ENCODE data around the gene OSBPL2. TPM values are rescaled to one million over a fixed set of nuclear protein-coding genes. Genes with fewer than 3 reads are reported as not detected.

The OSBPL2 gene
- total and polyA plus RNA-seq, 2 donors (not counting 3 experiments of a cell fraction or from before 2014, with no cell fraction given) = 13.1 to 33.0 TPM

DNA sequence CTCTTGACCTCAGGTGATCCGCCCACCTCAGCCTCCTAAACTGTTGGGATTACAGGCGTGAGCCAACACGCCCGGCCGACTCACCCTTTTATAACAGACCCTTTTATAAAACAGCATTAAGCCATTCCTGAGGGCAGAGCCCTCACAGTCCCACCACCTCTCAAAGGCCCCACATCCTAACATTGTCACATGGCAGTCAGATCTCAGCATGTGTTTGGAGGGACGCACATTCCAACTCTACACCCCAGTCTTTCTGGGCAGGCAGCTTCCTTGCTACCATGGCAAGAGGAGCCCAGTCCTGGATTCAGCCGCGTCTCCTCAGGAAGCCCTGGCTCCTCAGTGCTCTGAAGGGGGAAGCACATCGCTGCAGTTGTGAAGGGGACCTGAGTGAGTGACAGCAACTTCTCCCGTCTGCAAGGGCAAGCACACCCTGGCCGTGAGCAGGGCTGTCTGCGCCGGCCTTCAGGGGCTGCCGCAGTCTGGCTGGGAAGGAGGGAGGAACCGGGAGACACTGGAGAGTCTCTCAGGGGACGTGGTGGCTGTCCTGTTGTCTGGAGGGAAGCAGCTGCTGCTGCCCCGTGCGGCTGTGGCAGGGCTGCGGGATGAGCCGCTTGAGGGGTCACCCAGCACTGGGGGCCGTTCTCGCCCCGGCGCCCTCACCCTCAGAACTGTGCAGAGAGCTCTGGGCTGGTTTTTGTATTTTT lies 15.9 kb downstream of the OSBPL2 start:
- H3K79me2 ChIP-seq (ENCODE audit: control insufficient read depth, insufficient read depth, low read length) = peaks cover 2% of the 10 kb centered on the region
- no peak overlapping the region for H2AFZ ChIP-seq (ENCODE audit: low read depth, low read length)
- H3K36me3 ChIP-seq (ENCODE audit: control insufficient read depth in 2 of 2, extremely low read depth in 1 of 2, insufficient read depth in 2 of 2, low read length in 2 of 2) = peaks cover 0 to 10% of the 10 kb centered on the region in 2 experiments
- H3K27ac ChIP-seq (ENCODE audit: insufficient read depth, low read depth, low read length) = no peak overlapping the region
- no peaks in the 10 kb centered on the region for H3K4me1 ChIP-seq (ENCODE audit: control insufficient read depth, extremely low read depth, insufficient read depth, low read length)
- no peaks in the 10 kb centered on the region for H3K27me3 ChIP-seq (ENCODE audit: control insufficient read depth in 2 of 2, insufficient read depth in 2 of 2, low read length in 2 of 2)
- H3K4me3 ChIP-seq (replicated peaks in 1 of 3; ENCODE audit: insufficient read depth in 1 of 3, low read depth in 1 of 3, low read length in 3 of 3) = no peak overlapping the region
- TF ChIP-seq, protein P1, sequence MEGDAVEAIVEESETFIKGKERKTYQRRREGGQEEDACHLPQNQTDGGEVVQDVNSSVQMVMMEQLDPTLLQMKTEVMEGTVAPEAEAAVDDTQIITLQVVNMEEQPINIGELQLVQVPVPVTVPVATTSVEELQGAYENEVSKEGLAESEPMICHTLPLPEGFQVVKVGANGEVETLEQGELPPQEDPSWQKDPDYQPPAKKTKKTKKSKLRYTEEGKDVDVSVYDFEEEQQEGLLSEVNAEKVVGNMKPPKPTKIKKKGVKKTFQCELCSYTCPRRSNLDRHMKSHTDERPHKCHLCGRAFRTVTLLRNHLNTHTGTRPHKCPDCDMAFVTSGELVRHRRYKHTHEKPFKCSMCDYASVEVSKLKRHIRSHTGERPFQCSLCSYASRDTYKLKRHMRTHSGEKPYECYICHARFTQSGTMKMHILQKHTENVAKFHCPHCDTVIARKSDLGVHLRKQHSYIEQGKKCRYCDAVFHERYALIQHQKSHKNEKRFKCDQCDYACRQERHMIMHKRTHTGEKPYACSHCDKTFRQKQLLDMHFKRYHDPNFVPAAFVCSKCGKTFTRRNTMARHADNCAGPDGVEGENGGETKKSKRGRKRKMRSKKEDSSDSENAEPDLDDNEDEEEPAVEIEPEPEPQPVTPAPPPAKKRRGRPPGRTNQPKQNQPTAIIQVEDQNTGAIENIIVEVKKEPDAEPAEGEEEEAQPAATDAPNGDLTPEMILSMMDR (IDR thresholded peaks at IDR 0.05; ENCODE audit: extremely low read depth in 1 of 2, insufficient read depth in 1 of 2, low read depth in 1 of 2, low read length in 2 of 2) = no peak
- TF ChIP-seq GATA2 (IDR thresholded peaks at IDR 0.05; ENCODE audit: insufficient read depth, insufficient read length, low read depth, low read length) (no peak), MYC (IDR thresholded peaks at IDR 0.05; ENCODE audit: low read depth, low read length) (no peak), JUN (IDR thresholded peaks at IDR 0.05; ENCODE audit: borderline replicate concordance, insufficient read depth, insufficient read length, low read depth) (no peak)
- no TSS peak for BruUV-seq (replicated peaks)
- ChIA-PET CTCF (no interaction called here), POLR2A (no interaction called here)
- intact Hi-C loops (cut with micrococcal nuclease) = no loop called here
- H3K4me2 ChIP-seq (ENCODE audit: insufficient read depth, low read length) = no peak overlapping the region
- no peak for DNase-seq (ENCODE audit: low read depth, low spot score)
- FAIRE-seq = no peak
- H3K9me1 ChIP-seq (replicated peaks; ENCODE audit: control insufficient read depth, extremely low read depth, insufficient read depth, low read length) = no peaks in the 10 kb centered on the region
- no peaks in the 10 kb centered on the region for H3K9me3 ChIP-seq (replicated peaks; ENCODE audit: control insufficient read depth, insufficient read depth, low read length)
- H3K9ac ChIP-seq (replicated peaks; ENCODE audit: extremely low read depth, insufficient read depth, low read length) = no peak overlapping the region
- H4K20me1 ChIP-seq (replicated peaks; ENCODE audit: control insufficient read depth, extremely low read depth, insufficient read depth, low read length) = no peaks in the 10 kb centered on the region
- dilution Hi-C loops (cut with MboI; ENCODE audit: extremely low pct_ligation_motif_present, low sequenced_read_pairs) = no loop called here

DNA sequence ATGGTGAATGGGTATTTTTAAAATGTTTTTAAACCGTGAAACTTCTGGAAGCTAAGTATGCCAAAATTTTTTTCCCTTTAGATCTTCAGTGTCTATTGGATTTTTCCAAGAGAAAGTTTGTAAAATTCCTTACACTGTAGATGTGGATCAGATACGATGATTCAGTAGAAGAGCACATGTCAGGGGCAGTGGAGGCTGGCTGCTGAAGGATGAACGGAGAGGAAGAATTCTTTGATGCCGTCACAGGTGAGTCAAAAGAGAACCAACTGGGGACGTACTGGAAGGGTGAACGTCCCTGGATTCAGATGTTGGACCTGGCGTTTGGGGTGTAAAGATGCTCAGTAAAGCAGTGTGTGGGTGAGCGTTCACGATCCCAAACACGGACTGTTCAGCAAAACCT lies 17.7 kb downstream of the OSBPL2 start:
- ChIA-PET CTCF (no interaction called here), POLR2A (no interaction called here)
- Histone ChIP-seq H3K9me3 (replicated peaks; ENCODE audit: control insufficient read depth, insufficient read depth, low read length) (no peaks in the 10 kb centered on the region), H3K36me3 (ENCODE audit: control insufficient read depth in 2 of 2, extremely low read depth in 1 of 2, insufficient read depth in 2 of 2, low read length in 2 of 2) (peaks cover 0 to 14% of the 10 kb centered on the region in 2 experiments), H3K27ac (ENCODE audit: insufficient read depth, low read depth, low read length) (no peak overlapping the region), H3K79me2 (ENCODE audit: control insufficient read depth, insufficient read depth, low read length) (peaks cover 2% of the 10 kb centered on the region), H4K20me1 (replicated peaks; ENCODE audit: control insufficient read depth, extremely low read depth, insufficient read depth, low read length) (no peaks in the 10 kb centered on the region), H2AFZ (ENCODE audit: low read depth, low read length) (no peak overlapping the region), H3K4me3 (replicated peaks in 1 of 3; ENCODE audit: insufficient read depth in 1 of 3, low read depth in 1 of 3, low read length in 3 of 3) (no peak overlapping the region), H3K9ac (replicated peaks; ENCODE audit: extremely low read depth, insufficient read depth, low read length) (no peak overlapping the region), H3K9me1 (replicated peaks; ENCODE audit: control insufficient read depth, extremely low read depth, insufficient read depth, low read length) (no peaks in the 10 kb centered on the region), H3K4me2 (ENCODE audit: insufficient read depth, low read length) (no peak overlapping the region), H3K4me1 (ENCODE audit: control insufficient read depth, extremely low read depth, insufficient read depth, low read length) (no peaks in the 10 kb centered on the region), H3K27me3 (ENCODE audit: control insufficient read depth in 2 of 2, insufficient read depth in 2 of 2, low read length in 2 of 2) (no peaks in the 10 kb centered on the region)
- TF ChIP-seq FOS (IDR thresholded peaks at IDR 0.05; ENCODE audit: borderline replicate concordance, insufficient read depth, low read length) (no peak), POLR2AphosphoS5 (IDR thresholded peaks at IDR 0.05; ENCODE audit: insufficient read depth, low read depth, low read length) (no peak), MYC (IDR thresholded peaks at IDR 0.05; ENCODE audit: low read depth, low read length) (no peak), JUN (IDR thresholded peaks at IDR 0.05; ENCODE audit: borderline replicate concordance, insufficient read depth, insufficient read length, low read depth) (no peak), GATA2 (IDR thresholded peaks at IDR 0.05; ENCODE audit: insufficient read depth, insufficient read length, low read depth, low read length) (no peak), EZH2 (IDR thresholded peaks at IDR 0.05; ENCODE audit: borderline replicate concordance, low read depth, low read length, severe bottlenecking) (no peak)
- TF ChIP-seq, protein P1 (IDR thresholded peaks at IDR 0.05; ENCODE audit: extremely low read depth in 1 of 2, insufficient read depth in 1 of 2, low read depth in 1 of 2, low read length in 2 of 2) = no peak
- TF ChIP-seq, protein P2, sequence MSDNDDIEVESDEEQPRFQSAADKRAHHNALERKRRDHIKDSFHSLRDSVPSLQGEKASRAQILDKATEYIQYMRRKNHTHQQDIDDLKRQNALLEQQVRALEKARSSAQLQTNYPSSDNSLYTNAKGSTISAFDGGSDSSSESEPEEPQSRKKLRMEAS (IDR thresholded peaks at IDR 0.05; ENCODE audit: insufficient read depth, insufficient read length) = no peak
- no TSS peak for BruUV-seq (replicated peaks)
- FAIRE-seq (no peak), DNase-seq (ENCODE audit: low read depth, low spot score) (no peak)
- dilution Hi-C loops (cut with MboI; ENCODE audit: extremely low pct_ligation_motif_present, low sequenced_read_pairs) (no loop called here), intact Hi-C loops (cut with micrococcal nuclease) (no loop called here)

Measured in endothelial cell of umbilical vein (primary cell).